ENCODE measurements around the gene ADCY1. TPM values are rescaled to one million over a fixed set of nuclear protein-coding genes. Genes with fewer than 3 reads are reported as not detected.

The ADCY1 gene
- total and polyA plus RNA-seq, 2 donors (not counting 3 experiments of a cell fraction or from before 2014, with no cell fraction given), result 0.52 to 1.6 TPM

- DNase-seq (ENCODE audit: low read depth, low spot score), result no peak
- no peak for FAIRE-seq
- no TSS peak for BruUV-seq (replicated peaks)
- POLR2A ChIA-PET, result no interaction called here
- Histone ChIP-seq H3K9me1 (replicated peaks; ENCODE audit: control insufficient read depth, extremely low read depth, insufficient read depth, low read length) (no peaks in the 10 kb centered on the region), H4K20me1 (replicated peaks; ENCODE audit: control insufficient read depth, extremely low read depth, insufficient read depth, low read length) (no peaks in the 10 kb centered on the region), H3K79me2 (ENCODE audit: control insufficient read depth, insufficient read depth, low read length) (no peaks in the 10 kb centered on the region), H3K4me2 (ENCODE audit: insufficient read depth, low read length) (no peak overlapping the region), H3K27me3 (ENCODE audit: control insufficient read depth in 2 of 2, insufficient read depth in 2 of 2, low read length in 2 of 2) (no peaks in the 10 kb centered on the region), H3K9ac (replicated peaks; ENCODE audit: extremely low read depth, insufficient read depth, low read length) (no peak overlapping the region), H3K9me3 (replicated peaks; ENCODE audit: control insufficient read depth, insufficient read depth, low read length) (no peaks in the 10 kb centered on the region), H3K4me1 (ENCODE audit: control insufficient read depth, extremely low read depth, insufficient read depth, low read length) (no peaks in the 10 kb centered on the region), H3K4me3 (replicated peaks in 1 of 3; ENCODE audit: insufficient read depth in 1 of 3, low read depth in 1 of 3, low read length in 3 of 3) (no peak overlapping the region), H3K27ac (ENCODE audit: insufficient read depth, low read depth, low read length) (no peak overlapping the region), H3K36me3 (ENCODE audit: control insufficient read depth in 2 of 2, extremely low read depth in 1 of 2, insufficient read depth in 2 of 2, low read length in 2 of 2) (no peaks in the 10 kb centered on the region), H2AFZ (ENCODE audit: low read depth, low read length) (no peak overlapping the region)
- TF ChIP-seq JUN (IDR thresholded peaks at IDR 0.05; ENCODE audit: borderline replicate concordance, insufficient read depth, insufficient read length, low read depth) (no peak), POLR2A (IDR thresholded peaks at IDR 0.05; ENCODE audit: low read depth, low read length) (no peak), GATA2 (IDR thresholded peaks at IDR 0.05; ENCODE audit: insufficient read depth, insufficient read length, low read depth, low read length) (no peak), FOS (IDR thresholded peaks at IDR 0.05; ENCODE audit: borderline replicate concordance, insufficient read depth, low read length) (no peak)
- intact Hi-C loops (cut with micrococcal nuclease) (no loop called here), dilution Hi-C loops (cut with MboI; ENCODE audit: extremely low pct_ligation_motif_present, low sequenced_read_pairs) (no loop called here)
- CTCF ChIA-PET, result no interaction called here
These were observed 53.7 kb downstream of the ADCY1 start for GRCh38 chr7:45627691-45628456.

GRCh38 chr7:45631569-45631968 is 57.4 kb downstream of the ADCY1 start:
- POLR2A ChIA-PET, result no interaction called here
- Histone ChIP-seq H3K9me1 (replicated peaks; ENCODE audit: control insufficient read depth, extremely low read depth, insufficient read depth, low read length) (no peaks in the 10 kb centered on the region), H3K79me2 (ENCODE audit: control insufficient read depth, insufficient read depth, low read length) (no peaks in the 10 kb centered on the region), H3K9ac (replicated peaks; ENCODE audit: extremely low read depth, insufficient read depth, low read length) (no peak overlapping the region), H3K27me3 (ENCODE audit: control insufficient read depth in 2 of 2, insufficient read depth in 2 of 2, low read length in 2 of 2) (no peaks in the 10 kb centered on the region), H3K4me3 (replicated peaks in 1 of 3; ENCODE audit: insufficient read depth in 1 of 3, low read depth in 1 of 3, low read length in 3 of 3) (no peak overlapping the region), H3K36me3 (ENCODE audit: control insufficient read depth in 2 of 2, extremely low read depth in 1 of 2, insufficient read depth in 2 of 2, low read length in 2 of 2) (no peaks in the 10 kb centered on the region), H3K9me3 (replicated peaks; ENCODE audit: control insufficient read depth, insufficient read depth, low read length) (no peaks in the 10 kb centered on the region), H3K27ac (ENCODE audit: insufficient read depth, low read depth, low read length) (no peak overlapping the region), H2AFZ (ENCODE audit: low read depth, low read length) (no peak overlapping the region), H3K4me2 (ENCODE audit: insufficient read depth, low read length) (no peak overlapping the region), H4K20me1 (replicated peaks; ENCODE audit: control insufficient read depth, extremely low read depth, insufficient read depth, low read length) (no peaks in the 10 kb centered on the region), H3K4me1 (ENCODE audit: control insufficient read depth, extremely low read depth, insufficient read depth, low read length) (no peaks in the 10 kb centered on the region)
- intact Hi-C loops (cut with micrococcal nuclease), result no loop called here
- dilution Hi-C loops (cut with MboI; ENCODE audit: extremely low pct_ligation_motif_present, low sequenced_read_pairs), result no loop called here
- BruUV-seq (replicated peaks), result no TSS peak
- TF ChIP-seq POLR2A (IDR thresholded peaks at IDR 0.05; ENCODE audit: low read depth, low read length) (no peak), POLR2AphosphoS5 (IDR thresholded peaks at IDR 0.05; ENCODE audit: insufficient read depth, low read depth, low read length) (no peak), FOS (IDR thresholded peaks at IDR 0.05; ENCODE audit: borderline replicate concordance, insufficient read depth, low read length) (no peak), MYC (IDR thresholded peaks at IDR 0.05; ENCODE audit: low read depth, low read length) (no peak), JUN (IDR thresholded peaks at IDR 0.05; ENCODE audit: borderline replicate concordance, insufficient read depth, insufficient read length, low read depth) (no peak), GATA2 (IDR thresholded peaks at IDR 0.05; ENCODE audit: insufficient read depth, insufficient read length, low read depth, low read length) (no peak), CTCF (IDR thresholded peaks at IDR 0.05; ENCODE audit: extremely low read depth in 1 of 2, insufficient read depth in 1 of 2, low read depth in 1 of 2, low read length in 2 of 2) (no peak), EZH2 (IDR thresholded peaks at IDR 0.05; ENCODE audit: borderline replicate concordance, low read depth, low read length, severe bottlenecking) (no peak)
- TF ChIP-seq, protein P1, sequence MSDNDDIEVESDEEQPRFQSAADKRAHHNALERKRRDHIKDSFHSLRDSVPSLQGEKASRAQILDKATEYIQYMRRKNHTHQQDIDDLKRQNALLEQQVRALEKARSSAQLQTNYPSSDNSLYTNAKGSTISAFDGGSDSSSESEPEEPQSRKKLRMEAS (IDR thresholded peaks at IDR 0.05; ENCODE audit: insufficient read depth, insufficient read length), result no peak
- FAIRE-seq (no peak), DNase-seq (ENCODE audit: low read depth, low spot score) (no peak)
- CTCF ChIA-PET, result no interaction called here

Data from endothelial cell of umbilical vein (primary cell).